Measurements from ENCODE around the gene CLASP1.
A peak's percentile ranks its signal among the peaks of the same experiment; 100 is the strongest.

Gene CLASP1

DNA sequence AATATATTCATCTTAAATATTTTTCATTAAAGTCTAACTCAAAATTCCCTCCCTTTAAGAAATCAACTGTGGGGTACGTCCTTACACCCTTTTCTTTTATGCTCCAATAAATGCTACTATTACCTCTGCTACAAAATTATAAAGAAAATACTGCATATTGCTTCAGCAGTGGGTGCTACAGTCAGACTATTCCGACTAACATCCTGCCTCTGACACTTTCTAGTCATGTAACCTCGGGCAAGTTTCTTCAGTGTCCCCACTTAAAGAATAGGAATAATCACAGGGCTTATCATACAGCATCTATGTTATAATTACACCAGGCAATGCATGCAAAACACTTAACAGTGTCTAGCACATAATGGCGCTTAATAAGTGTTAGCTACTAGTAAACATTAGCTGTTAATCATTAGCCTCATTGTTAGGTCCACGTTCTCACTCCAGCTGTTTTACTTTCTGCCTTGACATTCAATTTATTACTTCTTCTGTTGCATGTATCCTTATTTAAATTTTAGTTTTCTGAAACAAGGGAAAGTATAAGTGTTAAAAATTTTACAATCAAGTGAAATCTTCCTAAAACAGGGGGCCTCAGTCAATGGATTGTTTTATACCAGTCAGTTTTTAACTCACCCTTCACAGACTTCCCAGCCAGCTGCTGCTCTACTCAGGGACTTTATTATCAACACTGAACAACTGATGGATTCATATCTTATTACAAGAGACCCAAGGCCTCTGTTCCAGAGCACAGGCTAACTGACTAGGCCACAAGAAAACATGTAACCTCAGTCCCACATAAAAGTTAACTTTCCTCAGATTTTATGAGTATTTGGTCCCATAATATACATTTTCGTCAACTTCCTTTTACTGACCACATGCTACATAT lies 54.0 kb downstream of the CLASP1 start:
- H3K4me3 ChIP-seq: no peak overlapping the region
- no peak for TF ChIP-seq CTCF (IDR thresholded peaks at IDR 0.05)
- intact Hi-C loops (cut with DNase I; ENCODE audit: low total_unique reads): no loop called here
- no peaks in the 10 kb centered on the region for H3K36me3 ChIP-seq
- no peak for DNase-seq
- H3K27ac ChIP-seq: peak overlapping the region in 1 of 2 donors; percentile 22
- peaks cover 0 to 14% (median 8%) of the 10 kb centered on the region in 4 donors for H3K4me1 ChIP-seq
- no peaks in the 10 kb centered on the region for H3K27me3 ChIP-seq
- H3K9me3 ChIP-seq: no peaks in the 10 kb centered on the region

GRCh38 chr2:121591199-121591598 lies 58.1 kb downstream of the CLASP1 start:
- DNase-seq: no peak
- no peak for TF ChIP-seq CTCF (IDR thresholded peaks at IDR 0.05)
- Histone ChIP-seq H3K9me3 (no peaks in the 10 kb centered on the region), H3K4me3 (no peak overlapping the region), H3K36me3 (peaks cover 0 to 7% (median 0%) of the 10 kb centered on the region in 3 donors), H3K27ac (no peak overlapping the region), H3K4me1 (peaks cover 0 to 8% (median 2%) of the 10 kb centered on the region in 4 donors), H3K27me3 (no peaks in the 10 kb centered on the region)
- intact Hi-C loops (cut with DNase I; ENCODE audit: low total_unique reads): no loop called here

GRCh38 chr2:121588357-121588756 lies 60.9 kb downstream of the CLASP1 start:
- H3K27me3 ChIP-seq: no peaks in the 10 kb centered on the region
- H3K27ac ChIP-seq: no peak overlapping the region
- TF ChIP-seq CTCF (IDR thresholded peaks at IDR 0.05): no peak
- peaks cover 0 to 7% (median 0%) of the 10 kb centered on the region in 3 donors for H3K36me3 ChIP-seq
- peaks cover 0 to 8% (median 0%) of the 10 kb centered on the region in 4 donors for H3K4me1 ChIP-seq
- intact Hi-C loops (cut with DNase I; ENCODE audit: low total_unique reads): no loop called here
- no peak for DNase-seq
- H3K9me3 ChIP-seq: no peaks in the 10 kb centered on the region
- H3K4me3 ChIP-seq: no peak overlapping the region

DNA sequence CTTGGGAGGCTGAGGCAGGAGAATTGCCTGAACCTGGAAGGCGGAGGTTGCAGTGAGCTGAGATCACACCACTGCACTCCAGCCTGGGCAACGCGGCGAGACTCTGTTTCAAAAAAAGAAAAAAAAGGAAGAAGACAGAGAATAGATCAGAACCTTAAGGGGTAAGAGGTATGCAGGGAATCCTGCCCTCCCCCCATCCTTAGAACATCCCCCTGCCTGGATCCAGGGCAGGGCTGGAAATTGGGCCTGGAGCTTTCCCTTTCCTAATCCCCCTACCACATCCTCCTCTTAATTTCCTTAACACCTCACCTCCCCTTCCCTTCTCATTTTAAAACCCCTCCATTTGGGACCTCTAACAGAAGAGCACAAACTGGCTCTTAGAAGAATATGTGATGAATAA lies 62.1 kb downstream of the CLASP1 start:
- H3K27me3 ChIP-seq: no peaks in the 10 kb centered on the region
- peaks cover 0 to 8% (median 0%) of the 10 kb centered on the region in 4 donors for H3K4me1 ChIP-seq
- no peak overlapping the region for H3K4me3 ChIP-seq
- H3K27ac ChIP-seq: no peak overlapping the region
- intact Hi-C loops (cut with DNase I; ENCODE audit: low total_unique reads): no loop called here
- DNase-seq: no peak
- H3K36me3 ChIP-seq: peaks cover 0 to 7% (median 0%) of the 10 kb centered on the region in 3 donors
- no peaks in the 10 kb centered on the region for H3K9me3 ChIP-seq
- TF ChIP-seq CTCF (IDR thresholded peaks at IDR 0.05): no peak

DNA sequence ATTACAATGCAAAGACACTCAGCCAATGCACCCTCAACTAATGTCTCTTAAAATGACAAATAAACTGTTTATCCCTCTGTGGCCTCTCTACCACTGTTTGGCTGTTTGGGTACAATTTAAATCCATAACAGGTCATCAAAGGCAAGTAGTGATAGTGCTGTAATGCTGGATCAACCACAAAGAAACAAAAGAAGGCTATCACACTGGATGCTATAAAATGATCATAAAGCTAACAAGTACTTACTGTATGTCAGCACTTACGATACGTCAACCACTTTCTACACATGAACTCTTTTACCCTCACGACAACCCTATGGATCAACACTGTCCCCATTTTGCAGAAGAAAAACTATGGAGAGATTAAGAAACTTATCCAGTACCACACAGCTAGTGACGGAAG lies 64.5 kb downstream of the CLASP1 start:
- Histone ChIP-seq H3K27me3 (no peaks in the 10 kb centered on the region), H3K27ac (no peak overlapping the region), H3K4me3 (no peak overlapping the region), H3K36me3 (peaks cover 0 to 7% (median 0%) of the 10 kb centered on the region in 3 donors), H3K9me3 (no peaks in the 10 kb centered on the region), H3K4me1 (peaks cover 0 to 21% (median 7%) of the 10 kb centered on the region in 4 donors)
- intact Hi-C loops (cut with DNase I; ENCODE audit: low total_unique reads): no loop called here
- no peak for DNase-seq
- no peak for TF ChIP-seq CTCF (IDR thresholded peaks at IDR 0.05)
